Activated naive CD4-positive, alpha-beta T cell treated with anti-CD3 and anti-CD28 coated beads, Interleukin-2, amount 50 U/mL, for 24 hours (primary cell): ENCODE results near the gene DBN1.
"Not testable (repeated sequence)": the region's sequence is repeated elsewhere in the genome, so short reads cannot be mapped to it uniquely, and the experiment has no call there.

Experiments
- H3K27ac Mint-ChIP-seq: one replicate; pipeline ENCODE4 v1.8.0; 2021; ENCODE audit warnings: mild to moderate bottlenecking, mixed read lengths
- H3K27me3 Mint-ChIP-seq: one replicate; pipeline ENCODE4 v1.8.0; 2021; ENCODE audit warnings: mixed read lengths
- H3K36me3 Mint-ChIP-seq: one replicate; pipeline ENCODE4 v1.8.0; 2021; ENCODE audit warnings: mixed read lengths
- H3K4me1 Mint-ChIP-seq: one replicate; pipeline ENCODE4 v1.8.0; 2021; ENCODE audit warnings: mixed read lengths
- H3K4me3 Mint-ChIP-seq: one replicate; pipeline ENCODE4 v1.8.0; 2021; ENCODE audit warnings: mild to moderate bottlenecking, mixed read lengths
- H3K9me3 Mint-ChIP-seq: one replicate; pipeline ENCODE4 v1.8.0; 2021; ENCODE audit warnings: mixed read lengths

Gene DBN1

DNA sequence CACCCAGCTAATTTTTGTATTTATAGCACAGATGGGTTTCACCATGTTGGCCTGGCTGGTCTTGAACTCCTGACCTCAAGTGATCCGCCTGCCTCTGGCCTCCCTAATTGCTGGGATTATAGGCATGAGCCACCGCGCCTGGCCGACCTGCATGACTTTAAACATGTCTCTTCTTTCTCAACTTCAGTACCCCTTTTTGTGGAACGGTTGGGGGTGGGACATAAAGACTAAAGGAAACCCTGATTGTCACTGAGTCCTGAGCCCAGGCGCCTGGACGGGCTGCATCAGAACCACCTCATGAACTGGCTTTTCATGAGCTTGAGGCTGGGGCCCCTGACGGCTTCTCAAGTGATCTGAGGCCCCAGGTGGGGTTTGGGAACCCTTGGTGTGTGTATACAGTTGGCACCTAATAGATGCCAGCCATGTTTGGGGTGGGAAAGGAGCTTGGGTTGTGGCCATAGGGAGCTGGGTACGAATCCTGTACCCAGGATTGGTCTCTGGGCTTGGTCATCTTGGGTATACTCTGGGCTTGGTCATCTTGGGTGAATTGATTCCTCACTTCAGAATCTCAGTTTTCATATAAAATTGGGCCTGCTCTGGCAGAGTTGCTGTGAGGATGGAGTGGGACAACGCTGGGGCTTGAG lies 44.7 kb downstream of the DBN1 start:
- peaks cover 6% of the 10 kb centered on the region for H3K36me3 Mint-ChIP-seq
- H3K4me3 Mint-ChIP-seq: peak overlapping the region; percentile 93
- H3K4me1 Mint-ChIP-seq: peaks cover 67% of the 10 kb centered on the region

DNA sequence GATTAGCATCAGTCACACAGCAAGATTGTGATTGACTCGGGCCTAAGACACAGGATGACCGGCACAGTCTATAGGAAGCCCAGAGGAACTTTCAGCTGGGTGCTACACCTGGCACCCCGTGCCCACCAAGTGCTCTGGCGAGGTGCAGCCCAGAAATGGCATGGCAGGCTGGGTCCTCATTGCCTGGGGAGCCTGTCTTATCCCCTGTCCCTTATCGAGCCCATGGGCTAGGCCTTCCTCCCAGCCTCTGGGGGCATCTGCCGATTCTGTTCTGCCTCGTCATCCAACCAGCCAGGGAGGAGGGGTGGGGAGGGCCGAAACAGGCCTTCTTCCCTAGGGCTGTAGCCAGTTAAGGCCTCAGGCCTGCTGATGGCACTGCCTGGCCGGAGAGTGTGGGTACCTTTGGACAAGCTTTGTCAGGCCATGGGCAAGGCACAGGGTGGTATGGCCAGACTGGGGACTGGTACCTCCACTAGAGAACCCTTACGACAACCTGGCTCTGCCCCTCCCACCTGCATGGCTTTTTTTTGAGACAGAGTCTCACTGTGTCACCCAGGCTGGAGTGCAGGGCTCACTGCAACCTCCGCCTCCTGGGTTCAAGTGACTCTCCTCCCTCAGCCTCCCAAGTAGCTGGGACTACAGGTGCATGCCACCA lies 45.4 kb downstream of the DBN1 start:
- peak overlapping the region; percentile 93 for H3K4me3 Mint-ChIP-seq
- H3K36me3 Mint-ChIP-seq: peaks cover 6% of the 10 kb centered on the region
- peaks cover 63% of the 10 kb centered on the region for H3K4me1 Mint-ChIP-seq
- H3K27me3 Mint-ChIP-seq: no peaks in the 10 kb centered on the region
- peak overlapping the region; percentile 82 for H3K27ac Mint-ChIP-seq
- no peaks in the 10 kb centered on the region for H3K9me3 Mint-ChIP-seq

More for the DNA sequence above, 44.7 kb downstream of the DBN1 start:
- no peaks in the 10 kb centered on the region for H3K27me3 Mint-ChIP-seq
- no peaks in the 10 kb centered on the region for H3K9me3 Mint-ChIP-seq
- H3K27ac Mint-ChIP-seq: peak overlapping the region; percentile 59

GRCh38 chr5:177427211-177427822 lies 46.1 kb downstream of the DBN1 start:
- Mint-ChIP-seq H3K9me3 (no peaks in the 10 kb centered on the region), H3K36me3 (peaks cover 6% of the 10 kb centered on the region), H3K27ac (peak overlapping the region; percentile 82), H3K27me3 (no peaks in the 10 kb centered on the region), H3K4me3 (peak overlapping the region; percentile 93), H3K4me1 (peaks cover 60% of the 10 kb centered on the region)

GRCh38 chr5:177426566-177427210 lies 46.7 kb downstream of the DBN1 start, which contains the start of gene GRK6:
Gene GRK6 (plus strand): TSS chr5:177426676. CDS start chr5:177426846, 170 bp downstream.
- no peaks in the 10 kb centered on the region for H3K9me3 Mint-ChIP-seq
- peaks cover 55% of the 10 kb centered on the region for H3K4me1 Mint-ChIP-seq
- peak within 1 kb of the TSS; percentile 97 for H3K27ac Mint-ChIP-seq
- peaks cover 5% of the 10 kb centered on the region for H3K36me3 Mint-ChIP-seq
- no peaks in the 10 kb centered on the region for H3K27me3 Mint-ChIP-seq
- peak within 1 kb of the TSS; percentile 97 for H3K4me3 Mint-ChIP-seq

- H3K27ac Mint-ChIP-seq: peak overlapping the region; percentile 97
- H3K27me3 Mint-ChIP-seq: no peaks in the 10 kb centered on the region
- peaks cover 49% of the 10 kb centered on the region for H3K4me1 Mint-ChIP-seq
- peaks cover 5% of the 10 kb centered on the region for H3K36me3 Mint-ChIP-seq
- H3K9me3 Mint-ChIP-seq: no peaks in the 10 kb centered on the region
- peak overlapping the region; percentile 97 for H3K4me3 Mint-ChIP-seq
Observed at GRCh38 chr5:177425801-177426565, 47.5 kb downstream of the DBN1 start.

- peaks cover 3% of the 10 kb centered on the region for H3K36me3 Mint-ChIP-seq
- H3K4me3 Mint-ChIP-seq: peak overlapping the region; percentile 97
- no peaks in the 10 kb centered on the region for H3K27me3 Mint-ChIP-seq
- H3K9me3 Mint-ChIP-seq: no peaks in the 10 kb centered on the region
- peaks cover 42% of the 10 kb centered on the region for H3K4me1 Mint-ChIP-seq
- peak overlapping the region; percentile 51 for H3K27ac Mint-ChIP-seq
Observed at GRCh38 chr5:177425196-177425800, 48.1 kb downstream of the DBN1 start.

DNA sequence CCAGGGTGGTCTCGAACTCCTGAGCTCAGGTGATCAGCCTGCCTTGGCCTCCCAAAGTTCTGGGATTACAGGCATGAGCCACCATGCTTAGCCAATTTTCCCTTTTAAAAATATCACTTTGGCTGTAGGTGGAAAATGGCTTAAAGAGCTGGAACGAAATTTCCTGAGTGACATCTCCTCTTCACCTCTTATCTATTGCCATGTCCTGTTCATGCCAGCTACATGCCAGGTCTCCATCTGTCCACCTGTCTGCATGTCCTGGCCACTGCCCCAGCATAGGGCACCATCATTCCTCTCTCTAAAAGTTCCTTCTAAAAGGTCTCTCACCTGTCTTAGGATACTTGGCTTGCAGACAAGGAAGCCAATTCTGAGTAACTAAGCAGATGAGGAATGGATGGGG lies 49.8 kb downstream of the DBN1 start:
- H3K4me3 Mint-ChIP-seq: no peak overlapping the region
- H3K9me3 Mint-ChIP-seq: no peaks in the 10 kb centered on the region
- no peaks in the 10 kb centered on the region for H3K27me3 Mint-ChIP-seq
- peaks cover 26% of the 10 kb centered on the region for H3K4me1 Mint-ChIP-seq
- no peak overlapping the region for H3K27ac Mint-ChIP-seq
- H3K36me3 Mint-ChIP-seq: peaks cover 3% of the 10 kb centered on the region

GRCh38 chr5:177421062-177421798 lies 52.2 kb downstream of the DBN1 start:
- Mint-ChIP-seq H3K27ac (peak overlapping the region; percentile 30), H3K4me1 (peaks cover 15% of the 10 kb centered on the region), H3K36me3 (peaks cover under 1% of the 10 kb centered on the region), H3K27me3 (no peaks in the 10 kb centered on the region), H3K9me3 (no peaks in the 10 kb centered on the region), H3K4me3 (no peak overlapping the region)

DNA sequence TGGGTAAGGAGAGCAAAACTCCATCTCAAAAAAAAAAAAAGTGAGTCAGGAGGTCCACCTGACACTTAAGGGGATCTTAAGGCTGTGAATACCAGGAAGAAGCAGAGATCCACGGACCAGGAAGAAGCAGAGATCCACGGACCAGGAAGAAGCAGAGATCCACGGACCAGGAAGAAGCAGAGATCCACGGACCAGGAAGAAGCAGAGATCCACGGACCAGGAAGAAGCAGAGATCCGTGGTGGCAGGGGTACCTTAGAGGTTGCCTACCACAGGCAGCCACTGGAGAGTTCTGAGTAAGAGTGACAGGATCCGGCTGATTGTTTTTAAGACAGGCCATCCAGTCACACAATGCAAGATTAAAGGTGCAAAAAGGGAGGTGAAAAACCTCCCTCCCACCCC lies 53.0 kb downstream of the DBN1 start:
- not testable (repeated sequence) for H3K36me3 Mint-ChIP-seq, H3K4me3 Mint-ChIP-seq, H3K27ac Mint-ChIP-seq, H3K27me3 Mint-ChIP-seq, H3K9me3 Mint-ChIP-seq
- H3K4me1 Mint-ChIP-seq: peaks cover 11% of the 10 kb centered on the region

DNA sequence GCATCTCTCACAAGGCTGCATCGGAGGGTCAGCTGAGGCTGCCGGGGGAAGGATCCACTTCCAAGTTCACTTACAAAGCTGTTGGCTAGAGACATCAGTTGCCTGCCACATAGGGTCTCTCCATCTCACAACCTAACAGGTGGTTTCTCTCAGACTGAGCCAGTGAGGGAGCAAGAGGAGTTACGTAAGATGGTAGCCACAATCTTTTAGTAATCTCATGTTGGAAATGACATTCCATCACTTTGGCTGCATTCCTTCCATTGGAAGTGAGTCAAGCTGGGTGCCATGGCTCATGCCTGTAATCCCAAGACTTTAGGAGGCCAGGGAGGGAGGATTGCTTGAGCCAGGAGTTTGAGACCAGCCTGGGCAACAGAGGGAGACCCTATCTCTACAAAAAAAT lies 54.4 kb downstream of the DBN1 start:
- H3K36me3 Mint-ChIP-seq: no peaks in the 10 kb centered on the region
- no peaks in the 10 kb centered on the region for H3K9me3 Mint-ChIP-seq
- peak overlapping the region; percentile 59 for H3K27ac Mint-ChIP-seq
- no peak overlapping the region for H3K4me3 Mint-ChIP-seq
- H3K27me3 Mint-ChIP-seq: no peaks in the 10 kb centered on the region
- H3K4me1 Mint-ChIP-seq: peaks cover 10% of the 10 kb centered on the region

GRCh38 chr5:177417081-177417480 lies 56.4 kb downstream of the DBN1 start:
- peaks cover 19% of the 10 kb centered on the region for H3K4me1 Mint-ChIP-seq
- not testable (repeated sequence) for H3K27me3 Mint-ChIP-seq, H3K27ac Mint-ChIP-seq, H3K4me3 Mint-ChIP-seq, H3K36me3 Mint-ChIP-seq, H3K9me3 Mint-ChIP-seq

- no peak overlapping the region for H3K27ac Mint-ChIP-seq
- no peaks in the 10 kb centered on the region for H3K36me3 Mint-ChIP-seq
- no peak overlapping the region for H3K4me3 Mint-ChIP-seq
- H3K9me3 Mint-ChIP-seq: no peaks in the 10 kb centered on the region
- no peaks in the 10 kb centered on the region for H3K27me3 Mint-ChIP-seq
- peaks cover 27% of the 10 kb centered on the region for H3K4me1 Mint-ChIP-seq
Observed at GRCh38 chr5:177414481-177414880, 59.0 kb downstream of the DBN1 start.

DNA sequence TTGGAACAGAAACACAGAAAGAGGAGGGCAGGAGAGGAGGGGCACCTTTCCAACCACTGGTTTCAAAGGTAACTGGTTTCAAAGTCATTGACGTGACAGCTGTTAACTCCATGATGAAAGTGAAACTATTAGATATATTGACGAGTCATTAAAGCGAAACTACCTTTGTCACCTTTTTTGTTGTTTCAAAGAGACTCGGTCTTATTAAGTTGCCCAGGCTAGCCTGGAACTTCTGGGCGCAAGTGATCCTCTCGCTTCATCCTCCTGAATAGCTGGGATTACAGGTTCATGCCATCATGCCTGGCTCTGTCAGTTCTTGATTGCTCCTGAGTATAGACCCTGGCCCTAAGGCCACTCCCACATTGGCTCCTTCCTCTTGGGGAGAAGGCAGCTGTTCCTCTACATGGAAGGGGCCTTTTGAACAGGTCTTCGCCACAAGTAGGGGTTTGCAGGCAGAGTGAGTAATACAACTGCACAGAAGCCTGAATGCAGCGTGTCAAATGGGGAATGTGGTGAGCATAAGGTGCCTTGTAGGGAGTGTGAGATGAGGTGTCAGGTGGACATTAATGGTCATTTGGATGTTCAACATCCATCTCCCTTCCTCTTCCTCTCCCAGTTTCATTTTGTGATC lies 60.7 kb downstream of the DBN1 start:
- Mint-ChIP-seq H3K27ac (no peak overlapping the region), H3K4me1 (peaks cover 27% of the 10 kb centered on the region), H3K36me3 (no peaks in the 10 kb centered on the region), H3K27me3 (no peaks in the 10 kb centered on the region), H3K4me3 (no peak overlapping the region), H3K9me3 (no peaks in the 10 kb centered on the region)

- H3K4me3 Mint-ChIP-seq: no peak overlapping the region
- peak overlapping the region; percentile 43 for H3K27ac Mint-ChIP-seq
- peaks cover 23% of the 10 kb centered on the region for H3K4me1 Mint-ChIP-seq
Observed at GRCh38 chr5:177410575-177410974, 62.9 kb downstream of the DBN1 start.

More at GRCh38 chr5:177410575-177410974, 62.9 kb downstream of the DBN1 start:
- H3K9me3 Mint-ChIP-seq: no peaks in the 10 kb centered on the region
- H3K27me3 Mint-ChIP-seq: no peaks in the 10 kb centered on the region
- H3K36me3 Mint-ChIP-seq: no peaks in the 10 kb centered on the region
